Cardiac fibroblast (primary cell): ENCODE measurements around the gene DAPL1.

Experiments
- DNase-seq, 2 donors: peaks; one replicate each; pipeline versions ENCODE4 v3.0.0 to v3.0.0-alpha.2; 2010; ENCODE audit warnings: low read depth in 2 of 2
- H3K4me3 ChIP-seq, 2 donors: replicated peaks in 1 of 2; 1 replicate in 1 of 2; 2 replicates in 1 of 2; pipeline ENCODE4 v1.5.1; 2011; ENCODE audit warnings: low read depth in 2 of 2, low read length in 2 of 2, mild to moderate bottlenecking in 2 of 2, moderate library complexity in 1 of 2
- TF ChIP-seq, protein P1 (sequence below): IDR thresholded peaks from one replicate; pipeline ENCODE4 v1.5.1; 2011; ENCODE audit warnings: low read depth, mild to moderate bottlenecking, low read length, inconsistent platforms

Gene DAPL1

DNA sequence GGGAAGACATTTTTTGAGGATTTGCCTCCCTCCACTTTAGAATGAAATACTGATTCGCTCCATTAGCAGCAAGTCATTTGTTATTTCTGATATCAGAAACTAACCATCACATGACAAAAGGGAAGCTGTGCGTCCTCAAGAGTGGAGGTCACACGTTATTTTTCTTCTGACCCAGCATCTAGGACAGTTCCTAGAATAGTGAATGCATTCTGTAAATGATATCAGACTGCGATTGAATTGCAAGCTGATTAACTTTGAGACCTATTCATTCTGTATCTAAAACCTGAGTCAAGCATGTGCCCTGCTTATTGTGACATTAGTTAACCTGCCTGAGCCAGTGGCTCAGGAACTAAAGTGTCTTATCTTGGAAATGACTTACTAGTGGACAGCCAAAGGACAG is 10.1 kb downstream of the DAPL1 start:
- DNase-seq = no peak
- H3K4me3 ChIP-seq = no peak overlapping the region
- TF ChIP-seq, protein P1, sequence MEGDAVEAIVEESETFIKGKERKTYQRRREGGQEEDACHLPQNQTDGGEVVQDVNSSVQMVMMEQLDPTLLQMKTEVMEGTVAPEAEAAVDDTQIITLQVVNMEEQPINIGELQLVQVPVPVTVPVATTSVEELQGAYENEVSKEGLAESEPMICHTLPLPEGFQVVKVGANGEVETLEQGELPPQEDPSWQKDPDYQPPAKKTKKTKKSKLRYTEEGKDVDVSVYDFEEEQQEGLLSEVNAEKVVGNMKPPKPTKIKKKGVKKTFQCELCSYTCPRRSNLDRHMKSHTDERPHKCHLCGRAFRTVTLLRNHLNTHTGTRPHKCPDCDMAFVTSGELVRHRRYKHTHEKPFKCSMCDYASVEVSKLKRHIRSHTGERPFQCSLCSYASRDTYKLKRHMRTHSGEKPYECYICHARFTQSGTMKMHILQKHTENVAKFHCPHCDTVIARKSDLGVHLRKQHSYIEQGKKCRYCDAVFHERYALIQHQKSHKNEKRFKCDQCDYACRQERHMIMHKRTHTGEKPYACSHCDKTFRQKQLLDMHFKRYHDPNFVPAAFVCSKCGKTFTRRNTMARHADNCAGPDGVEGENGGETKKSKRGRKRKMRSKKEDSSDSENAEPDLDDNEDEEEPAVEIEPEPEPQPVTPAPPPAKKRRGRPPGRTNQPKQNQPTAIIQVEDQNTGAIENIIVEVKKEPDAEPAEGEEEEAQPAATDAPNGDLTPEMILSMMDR = no peak

DNA sequence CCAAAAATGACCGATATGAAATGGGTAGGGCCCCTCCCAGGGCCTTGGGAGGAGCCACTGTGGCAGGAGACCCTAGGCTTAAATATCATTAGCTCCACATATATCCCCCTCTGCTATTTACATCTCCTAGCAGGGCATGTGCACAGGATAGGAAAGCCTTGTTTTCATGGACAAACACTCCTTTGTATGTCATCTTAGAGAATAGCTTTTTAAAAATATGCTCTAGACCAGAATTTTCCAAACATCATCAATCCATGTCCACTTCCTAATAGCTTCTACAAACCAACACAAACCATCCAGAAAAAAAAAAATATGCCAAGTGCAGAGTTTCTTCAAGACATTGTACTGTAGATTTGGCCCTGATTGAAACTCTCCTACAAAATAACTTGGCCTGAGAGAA is 10.8 kb downstream of the DAPL1 start:
- no peak overlapping the region for H3K4me3 ChIP-seq

DNA sequence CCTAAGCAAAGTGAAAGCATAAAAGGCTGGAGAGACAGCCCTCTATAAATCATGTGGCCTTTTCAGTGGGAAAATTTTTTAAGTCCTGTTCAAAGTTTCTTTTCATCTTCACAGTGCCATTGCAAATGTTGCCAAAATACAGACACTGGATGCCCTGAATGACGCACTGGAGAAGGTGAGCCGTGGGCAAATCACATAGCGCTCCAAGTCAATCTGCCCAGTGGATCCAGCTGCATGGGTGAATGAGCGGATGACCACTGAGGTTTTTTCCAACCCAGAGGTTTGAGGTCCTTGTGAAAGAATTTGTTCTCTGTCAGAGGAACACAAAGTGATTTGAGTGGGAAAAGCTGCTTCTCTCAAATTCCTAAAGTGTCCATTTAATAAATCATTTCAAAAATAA is 11.8 kb downstream of the DAPL1 start:
- DNase-seq = no peak
- TF ChIP-seq, protein P1 = no peak
- H3K4me3 ChIP-seq = no peak overlapping the region

More for the DNA sequence above, 10.8 kb downstream of the DAPL1 start:
- DNase-seq = no peak
- TF ChIP-seq, protein P1 = no peak

DNA sequence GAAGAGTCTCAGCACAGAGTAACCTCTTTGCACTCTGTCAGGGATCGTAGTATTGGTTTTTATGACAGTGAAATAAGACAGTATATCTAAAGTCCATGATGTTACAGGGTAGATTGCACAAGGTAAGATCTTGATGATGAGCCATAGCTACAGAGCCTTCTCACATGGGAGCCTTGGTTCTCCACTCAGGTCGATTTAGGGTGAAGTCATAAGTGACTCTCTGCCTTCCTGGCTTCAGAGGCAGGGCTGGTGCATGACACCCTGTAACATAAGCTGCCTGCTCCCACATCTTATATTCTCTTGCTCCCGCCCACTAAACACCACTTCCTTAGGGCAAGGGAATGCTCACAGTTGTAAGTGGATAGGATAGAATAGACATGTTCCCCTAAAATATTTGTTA is 13.3 kb downstream of the DAPL1 start:
- TF ChIP-seq, protein P1 = no peak
- H3K4me3 ChIP-seq = no peak overlapping the region
- no peak for DNase-seq

DNA sequence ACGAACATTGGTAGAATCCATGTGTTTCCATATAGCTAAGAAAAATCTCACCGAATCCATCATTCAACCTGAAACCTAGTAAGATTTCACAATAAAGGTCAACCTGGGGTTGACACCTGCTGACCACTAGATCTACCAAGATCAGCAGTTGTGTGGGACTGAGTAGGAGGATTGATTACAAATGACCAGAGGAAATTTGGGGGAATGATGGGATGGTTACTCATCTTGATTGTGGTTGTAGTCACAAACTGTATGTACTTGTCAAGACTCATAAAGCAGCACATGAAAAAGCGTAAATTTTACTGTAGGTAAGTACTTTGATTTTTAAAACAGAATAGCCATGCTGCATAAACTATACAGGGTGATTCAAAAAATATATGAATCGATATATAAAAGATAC is 14.7 kb downstream of the DAPL1 start:
- TF ChIP-seq, protein P1 = no peak
- no peak for DNase-seq

DNA sequence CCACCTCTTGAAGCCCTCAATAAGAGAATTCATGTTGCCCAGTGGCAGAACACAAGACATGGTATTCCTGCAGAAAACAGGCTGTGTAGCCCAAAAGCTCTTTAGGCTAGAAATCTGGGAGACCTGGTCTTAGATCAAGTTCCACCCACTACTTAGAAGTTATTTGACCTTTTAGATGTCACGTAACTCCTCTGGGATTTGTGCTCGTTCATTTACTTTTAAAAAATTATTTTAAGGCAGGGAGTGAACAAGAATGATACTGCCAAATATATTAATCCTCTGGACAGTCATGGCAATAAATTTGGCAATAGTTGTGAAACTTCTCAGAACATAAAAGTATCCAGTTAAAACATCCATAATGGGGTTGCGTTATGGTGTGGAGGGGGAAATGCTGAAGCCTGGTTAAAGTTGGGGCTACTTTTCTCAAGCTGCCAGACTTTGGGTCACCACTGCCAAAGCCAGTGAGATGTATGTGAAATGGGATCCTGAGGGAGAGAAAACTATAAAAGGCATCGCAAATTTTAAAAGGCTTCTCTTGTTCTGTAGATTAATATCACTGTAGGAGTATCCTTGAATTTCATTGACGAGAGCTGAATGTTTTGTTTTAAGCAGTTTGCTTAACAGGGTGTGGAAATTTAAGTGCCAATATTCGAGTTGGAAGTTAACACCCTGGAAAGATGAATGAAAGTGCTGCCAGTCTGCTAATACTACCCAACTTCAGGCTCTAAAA is 15.8 kb downstream of the DAPL1 start:
- TF ChIP-seq, protein P1 = no peak
- DNase-seq = no peak
- no peak overlapping the region for H3K4me3 ChIP-seq

More for the DNA sequence above, 14.7 kb downstream of the DAPL1 start:
- H3K4me3 ChIP-seq = no peak overlapping the region

DNA sequence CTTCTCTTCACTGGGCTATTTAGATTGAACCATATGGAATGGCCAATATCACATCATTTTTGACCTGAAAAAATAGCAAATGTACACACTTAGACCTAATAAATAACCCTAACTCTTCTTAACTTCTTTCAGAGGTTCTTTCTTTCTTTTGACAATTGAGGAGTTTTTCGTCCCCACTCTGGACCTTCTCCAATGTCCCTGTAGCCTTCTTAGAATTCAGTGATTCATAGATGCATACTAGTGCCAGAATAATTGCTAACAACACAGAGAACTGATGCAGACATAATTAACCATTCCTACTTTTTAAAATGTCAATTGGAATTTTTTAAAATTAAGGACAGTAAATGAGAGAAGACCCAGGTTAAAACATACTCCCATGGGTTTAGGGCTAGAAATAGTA is 20.0 kb downstream of the DAPL1 start:
- TF ChIP-seq, protein P1 = no peak
- DNase-seq = no peak
- H3K4me3 ChIP-seq = no peak overlapping the region
